ENCODE measurements around the gene DDIT3. TPM values are rescaled to one million over a fixed set of nuclear protein-coding genes. Genes with fewer than 3 reads are reported as not detected.
"Not testable (repeated sequence)": the region's sequence is repeated elsewhere in the genome, so short reads cannot be mapped to it uniquely, and the experiment has no call there.

DDIT3 gene
- polyA plus RNA-seq, 4 donors, result 41.1 to 105 (median 46.9) TPM

DNA sequence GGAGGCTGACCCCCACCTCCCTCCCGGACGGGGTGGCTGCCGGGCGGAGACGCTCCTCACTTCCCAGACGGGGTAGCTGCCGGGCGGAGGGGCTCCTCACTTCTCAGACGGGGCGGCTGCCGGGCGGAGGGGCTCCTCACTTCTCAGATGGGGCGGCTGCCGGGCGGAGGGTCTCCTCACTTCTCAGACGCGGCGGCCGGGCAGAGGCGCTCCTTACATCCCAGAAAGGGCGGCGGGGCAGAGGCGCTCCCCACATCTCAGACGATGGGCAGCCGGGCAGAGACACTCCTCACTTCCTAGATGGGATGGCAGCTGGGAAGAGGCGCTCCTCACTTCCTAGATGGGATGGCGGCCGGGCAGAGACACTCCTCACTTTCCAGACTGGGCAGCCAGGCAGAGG, 12.5 kb downstream of the DDIT3 start:
- not testable (repeated sequence) for DNase-seq; H3K9me3 ChIP-seq (ENCODE audit: control insufficient read depth in 2 of 2, insufficient read depth in 1 of 2, low read depth in 1 of 2, low read length in 1 of 2); H3K4me1 ChIP-seq (ENCODE audit: control insufficient read depth in 3 of 3, insufficient read depth in 2 of 3, low read depth in 1 of 3, low read length in 2 of 3); H3K27me3 ChIP-seq (ENCODE audit: control insufficient read depth in 3 of 3, insufficient read depth in 3 of 3, low read length in 3 of 3); H3K27ac ChIP-seq (ENCODE audit: low read depth in 1 of 3, low read length in 2 of 3); H3K4me3 ChIP-seq (ENCODE audit: low read depth in 1 of 3, low read length in 3 of 3); FAIRE-seq
- WGBS, 3 donors, result 94 to 100% (median 96%) methylated on average over 4 to 24 of the region's 28 CpGs
- H3K36me3 ChIP-seq (ENCODE audit: control insufficient read depth in 3 of 3, insufficient read depth in 2 of 3, low read depth in 1 of 3, low read length in 3 of 3), result peaks cover 11 to 63% (median 22%) of the 10 kb centered on the region in 3 donors

DNA sequence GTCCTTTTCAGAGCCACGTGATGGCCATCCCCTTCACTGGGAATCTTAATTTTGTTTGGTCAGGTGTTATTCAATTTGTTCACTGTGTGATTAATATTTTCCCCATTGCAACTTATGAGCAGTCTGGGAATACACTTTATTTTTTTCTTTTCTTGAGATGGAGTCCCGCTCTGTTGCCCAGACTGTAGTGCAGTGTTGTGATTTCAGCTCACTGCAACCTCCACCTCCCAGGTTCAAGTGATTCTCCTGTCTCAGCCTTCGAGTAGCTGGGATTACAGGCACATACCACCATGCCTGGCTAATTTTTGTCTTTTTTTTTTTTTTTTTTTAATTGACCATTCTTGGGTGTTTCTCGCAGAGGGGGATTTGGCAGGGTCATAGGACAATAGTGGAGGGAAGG, 13.8 kb downstream of the DDIT3 start:
- H3K4me3 ChIP-seq (ENCODE audit: low read depth in 1 of 3, low read length in 3 of 3); H3K27me3 ChIP-seq (ENCODE audit: control insufficient read depth in 3 of 3, insufficient read depth in 3 of 3, low read length in 3 of 3); H3K27ac ChIP-seq (ENCODE audit: low read depth in 1 of 3, low read length in 2 of 3); H3K4me1 ChIP-seq (ENCODE audit: control insufficient read depth in 3 of 3, insufficient read depth in 2 of 3, low read depth in 1 of 3, low read length in 2 of 3); H3K9me3 ChIP-seq (ENCODE audit: control insufficient read depth in 2 of 2, insufficient read depth in 1 of 2, low read depth in 1 of 2, low read length in 1 of 2); DNase-seq; FAIRE-seq: not testable (repeated sequence)
- WGBS, 3 donors, result 92 to 94% (median 92%) methylated on average over 4 of the region's 4 CpGs
- peaks cover 10 to 64% (median 21%) of the 10 kb centered on the region in 3 donors for H3K36me3 ChIP-seq (ENCODE audit: control insufficient read depth in 3 of 3, insufficient read depth in 2 of 3, low read depth in 1 of 3, low read length in 3 of 3)

DNA sequence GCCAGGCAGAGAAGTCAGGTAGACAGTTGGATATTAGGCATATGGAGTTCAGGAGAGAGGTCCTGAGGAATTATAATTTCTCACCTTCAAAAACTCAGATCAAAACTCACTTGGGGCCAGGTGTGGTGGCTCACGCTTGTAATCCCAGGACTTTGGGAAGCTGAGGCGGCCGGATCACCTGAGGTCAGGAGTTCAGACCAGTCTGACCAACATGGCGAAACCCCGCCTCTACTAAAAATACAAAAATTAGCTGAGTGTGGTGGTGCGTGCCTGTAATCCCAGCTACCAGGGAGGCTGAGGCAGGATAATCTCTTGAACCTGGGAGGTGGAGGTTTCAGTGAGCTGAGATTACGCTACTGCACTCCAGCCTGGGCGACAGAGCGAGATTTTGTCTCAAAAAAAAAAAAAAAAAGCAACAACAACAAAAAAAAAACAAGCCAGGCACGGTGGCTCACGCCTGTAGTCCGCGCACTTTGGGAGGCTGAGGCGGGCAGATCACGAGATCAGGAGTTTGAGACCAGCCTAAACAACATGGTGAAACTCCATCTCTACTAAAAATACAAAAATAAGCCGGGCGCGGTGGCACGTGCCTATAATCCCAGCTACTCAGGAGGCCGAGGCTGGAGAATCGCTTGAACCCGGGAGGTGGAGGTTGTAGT, 17.9 kb downstream of the DDIT3 start:
- not testable (repeated sequence) for H3K27ac ChIP-seq (ENCODE audit: low read depth in 1 of 3, low read length in 2 of 3); H3K4me3 ChIP-seq (ENCODE audit: low read depth in 1 of 3, low read length in 3 of 3); H3K9me3 ChIP-seq (ENCODE audit: control insufficient read depth in 2 of 2, insufficient read depth in 1 of 2, low read depth in 1 of 2, low read length in 1 of 2); DNase-seq; H3K4me1 ChIP-seq (ENCODE audit: control insufficient read depth in 3 of 3, insufficient read depth in 2 of 3, low read depth in 1 of 3, low read length in 2 of 3); H3K27me3 ChIP-seq (ENCODE audit: control insufficient read depth in 3 of 3, insufficient read depth in 3 of 3, low read length in 3 of 3); FAIRE-seq
- peaks cover 18 to 66% (median 38%) of the 10 kb centered on the region in 3 donors for H3K36me3 ChIP-seq (ENCODE audit: control insufficient read depth in 3 of 3, insufficient read depth in 2 of 3, low read depth in 1 of 3, low read length in 3 of 3)
- 97 to 98% (median 97%) methylated on average over 16 to 22 of the region's 22 CpGs for WGBS, 3 donors

DNA sequence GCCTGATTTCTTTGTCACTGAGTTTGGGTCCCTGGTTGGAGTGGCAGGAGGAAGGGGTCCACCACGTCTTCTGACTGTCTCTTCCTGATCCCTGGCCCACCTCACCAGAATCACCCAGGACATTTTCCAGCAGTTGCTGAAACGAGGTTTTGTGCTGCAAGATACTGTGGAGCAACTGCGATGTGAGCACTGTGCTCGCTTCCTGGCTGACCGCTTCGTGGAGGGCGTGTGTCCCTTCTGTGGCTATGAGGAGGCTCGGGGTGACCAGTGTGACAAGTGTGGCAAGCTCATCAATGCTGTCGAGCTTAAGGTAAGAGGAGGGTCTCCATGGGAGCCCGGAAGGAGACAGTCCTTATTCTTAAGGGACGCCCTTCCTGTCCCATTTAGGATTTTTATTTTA, 20.1 kb downstream of the DDIT3 start:
- FAIRE-seq (no peak), DNase-seq (no peak)
- H3K9me3 ChIP-seq (ENCODE audit: control insufficient read depth in 2 of 2, insufficient read depth in 1 of 2, low read depth in 1 of 2, low read length in 1 of 2), result no peaks in the 10 kb centered on the region
- H3K27ac ChIP-seq (ENCODE audit: low read depth in 1 of 3, low read length in 2 of 3), result no peak overlapping the region
- WGBS, 3 donors, result 95 to 97% (median 95%) methylated on average over 11 of the region's 11 CpGs
- peaks cover 20 to 63% (median 31%) of the 10 kb centered on the region in 3 donors for H3K36me3 ChIP-seq (ENCODE audit: control insufficient read depth in 3 of 3, insufficient read depth in 2 of 3, low read depth in 1 of 3, low read length in 3 of 3)
- no peaks in the 10 kb centered on the region for H3K4me1 ChIP-seq (ENCODE audit: control insufficient read depth in 3 of 3, insufficient read depth in 2 of 3, low read depth in 1 of 3, low read length in 2 of 3)
- H3K4me3 ChIP-seq (ENCODE audit: low read depth in 1 of 3, low read length in 3 of 3), result no peak overlapping the region
- H3K27me3 ChIP-seq (ENCODE audit: control insufficient read depth in 3 of 3, insufficient read depth in 3 of 3, low read length in 3 of 3), result no peaks in the 10 kb centered on the region

DNA sequence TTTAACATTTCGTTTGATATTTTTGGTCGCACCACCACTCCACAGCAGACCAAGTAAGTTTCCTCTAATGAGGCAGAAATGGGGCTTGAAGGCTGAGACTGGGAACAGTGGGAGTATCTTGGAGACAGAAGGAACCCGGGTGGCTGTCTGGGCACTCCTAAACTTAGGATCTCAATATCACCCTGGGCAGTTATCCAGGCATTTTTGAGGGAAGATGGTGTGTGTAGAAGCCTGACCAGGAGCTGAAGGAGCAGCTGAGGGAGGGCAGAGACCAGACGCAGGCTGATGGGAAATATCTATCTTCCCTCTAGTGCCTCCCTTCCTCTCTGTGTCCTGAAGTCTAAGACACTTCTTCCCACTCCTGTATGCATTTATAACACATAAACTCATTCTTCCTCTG, 21.7 kb downstream of the DDIT3 start:
- DNase-seq, result no peak
- 93 to 100% (median 98%) methylated on average over 4 of the region's 4 CpGs for WGBS, 3 donors
- FAIRE-seq, result no peak
- Histone ChIP-seq H3K4me3 (ENCODE audit: low read depth in 1 of 3, low read length in 3 of 3) (no peak overlapping the region), H3K36me3 (ENCODE audit: control insufficient read depth in 3 of 3, insufficient read depth in 2 of 3, low read depth in 1 of 3, low read length in 3 of 3) (peaks cover 17 to 54% (median 19%) of the 10 kb centered on the region in 3 donors), H3K4me1 (ENCODE audit: control insufficient read depth in 3 of 3, insufficient read depth in 2 of 3, low read depth in 1 of 3, low read length in 2 of 3) (no peaks in the 10 kb centered on the region), H3K27me3 (ENCODE audit: control insufficient read depth in 3 of 3, insufficient read depth in 3 of 3, low read length in 3 of 3) (no peaks in the 10 kb centered on the region), H3K27ac (ENCODE audit: low read depth in 1 of 3, low read length in 2 of 3) (no peak overlapping the region), H3K9me3 (ENCODE audit: control insufficient read depth in 2 of 2, insufficient read depth in 1 of 2, low read depth in 1 of 2, low read length in 1 of 2) (no peaks in the 10 kb centered on the region)

DNA sequence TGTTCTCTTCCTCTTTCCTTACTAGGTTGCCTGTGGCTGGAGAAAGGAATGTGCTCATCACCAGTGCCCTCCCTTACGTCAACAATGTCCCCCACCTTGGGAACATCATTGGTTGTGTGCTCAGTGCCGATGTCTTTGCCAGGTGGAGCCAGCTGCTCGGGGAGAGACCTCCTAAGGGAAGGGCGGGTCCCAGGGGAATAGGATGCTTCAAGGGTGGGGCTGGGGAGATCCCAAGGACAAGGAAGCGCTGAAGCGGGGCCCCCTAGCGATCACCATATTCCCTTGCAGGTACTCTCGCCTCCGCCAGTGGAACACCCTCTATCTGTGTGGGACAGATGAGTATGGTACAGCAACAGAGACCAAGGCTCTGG, 22.2 kb downstream of the DDIT3 start:
- WGBS, 3 donors, result 87 to 92% (median 92%) methylated on average over 9 of the region's 9 CpGs
- FAIRE-seq (no peak), DNase-seq (no peak)
- Histone ChIP-seq H3K27ac (ENCODE audit: low read depth in 1 of 3, low read length in 2 of 3) (no peak overlapping the region), H3K4me1 (ENCODE audit: control insufficient read depth in 3 of 3, insufficient read depth in 2 of 3, low read depth in 1 of 3, low read length in 2 of 3) (no peaks in the 10 kb centered on the region), H3K9me3 (ENCODE audit: control insufficient read depth in 2 of 2, insufficient read depth in 1 of 2, low read depth in 1 of 2, low read length in 1 of 2) (no peaks in the 10 kb centered on the region), H3K4me3 (ENCODE audit: low read depth in 1 of 3, low read length in 3 of 3) (no peak overlapping the region), H3K27me3 (ENCODE audit: control insufficient read depth in 3 of 3, insufficient read depth in 3 of 3, low read length in 3 of 3) (no peaks in the 10 kb centered on the region), H3K36me3 (ENCODE audit: control insufficient read depth in 3 of 3, insufficient read depth in 2 of 3, low read depth in 1 of 3, low read length in 3 of 3) (peaks cover 17 to 50% (median 19%) of the 10 kb centered on the region in 3 donors)

DNA sequence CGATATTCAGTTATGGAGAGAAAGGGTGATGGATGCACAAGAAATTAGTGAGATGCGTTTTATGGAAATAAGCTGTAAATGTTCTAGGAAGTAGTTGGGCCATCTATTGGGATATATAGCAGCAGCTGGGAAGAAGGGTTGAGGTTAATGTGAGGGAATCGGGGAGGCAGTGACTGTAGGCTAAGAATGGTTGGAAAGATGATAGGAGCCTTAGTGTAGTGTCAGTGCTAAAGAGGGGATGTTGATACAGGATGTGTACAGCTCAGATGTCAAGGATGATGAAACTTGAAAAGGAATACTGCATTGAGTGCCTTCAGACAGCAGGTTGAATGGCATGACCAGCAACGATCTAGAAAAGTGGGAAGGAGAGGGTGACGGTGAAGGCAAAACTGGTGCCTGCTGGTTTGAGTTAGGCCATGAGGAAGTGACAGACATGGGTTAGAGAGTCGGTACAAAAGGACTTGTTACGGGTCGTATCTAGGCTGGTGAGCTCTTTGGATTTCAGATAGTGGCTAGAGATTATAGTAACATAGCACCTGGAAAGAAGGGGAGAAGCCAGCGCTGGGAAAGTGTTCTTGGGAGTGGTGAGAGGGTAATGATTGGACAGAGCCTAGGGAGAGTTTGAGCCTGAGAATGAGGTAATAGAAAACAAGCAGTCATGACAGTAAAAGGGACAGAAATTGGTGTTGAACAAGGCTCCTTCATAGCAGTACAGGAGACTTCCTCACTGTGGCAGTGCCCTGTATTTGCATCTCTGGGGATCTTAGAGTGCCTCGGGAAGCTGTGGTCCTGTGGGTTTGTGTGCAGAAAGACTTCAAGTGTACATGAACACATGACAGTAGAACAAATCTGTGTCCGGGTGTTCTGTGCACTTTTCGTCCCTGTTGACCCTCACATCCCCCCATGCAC, 22.8 kb downstream of the DDIT3 start:
- H3K27ac ChIP-seq (ENCODE audit: low read depth in 1 of 3, low read length in 2 of 3), result no peak overlapping the region
- DNase-seq (no peak), FAIRE-seq (no peak)
- WGBS, 3 donors, result 92 to 95% (median 92%) methylated on average over 12 of the region's 12 CpGs
- no peak overlapping the region for H3K4me3 ChIP-seq (ENCODE audit: low read depth in 1 of 3, low read length in 3 of 3)
- peaks cover 17 to 48% (median 19%) of the 10 kb centered on the region in 3 donors for H3K36me3 ChIP-seq (ENCODE audit: control insufficient read depth in 3 of 3, insufficient read depth in 2 of 3, low read depth in 1 of 3, low read length in 3 of 3)
- H3K4me1 ChIP-seq (ENCODE audit: control insufficient read depth in 3 of 3, insufficient read depth in 2 of 3, low read depth in 1 of 3, low read length in 2 of 3), result no peaks in the 10 kb centered on the region
- H3K27me3 ChIP-seq (ENCODE audit: control insufficient read depth in 3 of 3, insufficient read depth in 3 of 3, low read length in 3 of 3), result no peaks in the 10 kb centered on the region
- no peaks in the 10 kb centered on the region for H3K9me3 ChIP-seq (ENCODE audit: control insufficient read depth in 2 of 2, insufficient read depth in 1 of 2, low read depth in 1 of 2, low read length in 1 of 2)

DNA sequence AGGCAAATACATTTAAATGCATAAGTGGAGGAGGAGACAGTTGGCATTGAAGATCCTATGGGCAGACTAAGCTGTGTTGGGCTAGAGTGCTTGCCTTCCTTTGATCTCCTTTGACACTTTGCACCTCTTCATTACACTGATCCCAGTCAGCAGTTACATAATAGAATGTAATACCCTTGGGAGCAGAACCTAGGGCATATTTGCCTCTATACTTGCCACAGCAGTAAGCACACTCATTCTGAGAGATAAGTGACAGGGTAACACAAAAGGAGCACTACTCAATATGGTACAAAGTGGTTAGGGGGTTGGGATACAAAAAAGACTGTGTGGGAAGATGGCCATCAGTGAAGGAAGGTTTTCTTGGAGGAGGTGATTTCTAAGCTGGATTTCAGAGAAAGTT, 23.5 kb downstream of the DDIT3 start:
- H3K9me3 ChIP-seq (ENCODE audit: control insufficient read depth in 2 of 2, insufficient read depth in 1 of 2, low read depth in 1 of 2, low read length in 1 of 2), result no peaks in the 10 kb centered on the region
- H3K27ac ChIP-seq (ENCODE audit: low read depth in 1 of 3, low read length in 2 of 3), result no peak overlapping the region
- no peaks in the 10 kb centered on the region for H3K27me3 ChIP-seq (ENCODE audit: control insufficient read depth in 3 of 3, insufficient read depth in 3 of 3, low read length in 3 of 3)
- no peak overlapping the region for H3K4me3 ChIP-seq (ENCODE audit: low read depth in 1 of 3, low read length in 3 of 3)
- DNase-seq (no peak), FAIRE-seq (no peak)
- no peaks in the 10 kb centered on the region for H3K4me1 ChIP-seq (ENCODE audit: control insufficient read depth in 3 of 3, insufficient read depth in 2 of 3, low read depth in 1 of 3, low read length in 2 of 3)
- peaks cover 16 to 47% (median 17%) of the 10 kb centered on the region in 3 donors for H3K36me3 ChIP-seq (ENCODE audit: control insufficient read depth in 3 of 3, insufficient read depth in 2 of 3, low read depth in 1 of 3, low read length in 3 of 3)
